Progenitor cell of endocrine pancreas (in vitro differentiated cells): ENCODE results near the gene NES. TPM values are rescaled to one million over a fixed set of nuclear protein-coding genes. Genes with fewer than 3 reads are reported as not detected.

ENCODE experiments used
- DNase-seq: peaks from one replicate; pipeline ENCODE4 v3.0.0; 2021; ENCODE audit warnings: low spot score; ENCODE audit not compliant: unreplicated experiment
- H3K27ac Mint-ChIP-seq: 2 replicates; pipeline ENCODE4 v1.8.0; 2021; ENCODE audit warnings: mild to moderate bottlenecking, moderate library complexity, mixed read lengths
- H3K27me3 Mint-ChIP-seq: 2 replicates; pipeline ENCODE4 v1.8.0; 2021; ENCODE audit warnings: mixed read lengths
- H3K36me3 Mint-ChIP-seq: 2 replicates; pipeline ENCODE4 v1.8.0; 2022; ENCODE audit warnings: mixed read lengths; ENCODE audit not compliant: insufficient read depth
- H3K4me1 Mint-ChIP-seq: 2 replicates; pipeline ENCODE4 v1.8.0; 2021; ENCODE audit warnings: low read depth, mixed read lengths
- H3K4me3 Mint-ChIP-seq: 2 replicates; pipeline ENCODE4 v1.8.0; 2021; ENCODE audit warnings: low read depth, mild to moderate bottlenecking, moderate library complexity, mixed read lengths
- H3K9me3 Mint-ChIP-seq: 2 replicates; pipeline ENCODE4 v1.8.0; 2021; ENCODE audit warnings: low read depth, mixed read lengths
- CTCF ChIP-seq: fragments of 200-600 bp; sonication (generic); IDR thresholded peaks from one replicate; pipeline ENCODE4 v1.5.0; 2021; ENCODE audit warnings: antibody characterized with exemption, mild to moderate bottlenecking; ENCODE audit not compliant: unreplicated experiment
- long read RNA-seq: library from polyadenylated mRNA; unstranded; transcript quantifications from one replicate; pipeline ENCODE4 v2.0.0, GENCODE V29; 2020
- total RNA-seq: library from RNA; stranded (reverse); gene quantifications from 2 replicates; pipeline ENCODE4 v1.2.1, GENCODE V29; 2021

Gene NES
- total RNA-seq, result 33.9 and 39.2 TPM in 2 replicates
- long read RNA-seq, result 0 reads

GRCh38 chr1:156676820-156677615 is at the start of gene NES:
TSS of gene NES (minus strand) at chr1:156677407. CDS start at chr1:156677264, 143 bp downstream.
- H3K27ac Mint-ChIP-seq, result peak within 1 kb of the TSS; percentile 69
- H3K9me3 Mint-ChIP-seq, result no peaks in the 10 kb centered on the region
- no peak for TF ChIP-seq CTCF
- H3K27me3 Mint-ChIP-seq, result peaks cover 77% of the 10 kb centered on the region
- peak within 1 kb of the TSS; percentile 72 for H3K4me3 Mint-ChIP-seq
- peaks cover 6% of the 10 kb centered on the region for H3K36me3 Mint-ChIP-seq
- peaks cover 12% of the 10 kb centered on the region for H3K4me1 Mint-ChIP-seq
- DNase-seq, result no peak

- Mint-ChIP-seq H3K4me3 (no peak overlapping the region), H3K9me3 (no peaks in the 10 kb centered on the region), H3K36me3 (peaks cover 11% of the 10 kb centered on the region), H3K27me3 (no peaks in the 10 kb centered on the region), H3K27ac (no peak overlapping the region), H3K4me1 (peaks cover 7% of the 10 kb centered on the region)
- TF ChIP-seq CTCF, result peak; percentile 53
- DNase-seq, result no peak
Measured at GRCh38 chr1:156726549-156727226, 49.5 kb upstream of the NES start.

- DNase-seq, result peak; percentile 78
- peaks cover 10% of the 10 kb centered on the region for H3K36me3 Mint-ChIP-seq
- no peaks in the 10 kb centered on the region for H3K27me3 Mint-ChIP-seq
- H3K4me1 Mint-ChIP-seq, result peaks cover 7% of the 10 kb centered on the region
- H3K27ac Mint-ChIP-seq, result no peak overlapping the region
- no peaks in the 10 kb centered on the region for H3K9me3 Mint-ChIP-seq
- TF ChIP-seq CTCF, result peak; percentile 96
- no peak overlapping the region for H3K4me3 Mint-ChIP-seq
Measured at GRCh38 chr1:156725683-156726280, 48.6 kb upstream of the NES start.

GRCh38 chr1:156721535-156721934 is 44.3 kb upstream of the NES start:
- Mint-ChIP-seq H3K9me3 (no peaks in the 10 kb centered on the region), H3K4me3 (no peak overlapping the region), H3K27me3 (no peaks in the 10 kb centered on the region), H3K27ac (no peak overlapping the region), H3K36me3 (peaks cover 13% of the 10 kb centered on the region), H3K4me1 (no peaks in the 10 kb centered on the region)
- no peak for DNase-seq
- TF ChIP-seq CTCF, result no peak

GRCh38 chr1:156721131-156721530 is 43.9 kb upstream of the NES start:
- Mint-ChIP-seq H3K4me1 (no peaks in the 10 kb centered on the region), H3K9me3 (no peaks in the 10 kb centered on the region), H3K27ac (no peak overlapping the region), H3K36me3 (peaks cover 13% of the 10 kb centered on the region), H3K27me3 (no peaks in the 10 kb centered on the region), H3K4me3 (no peak overlapping the region)
- DNase-seq, result no peak
- TF ChIP-seq CTCF, result no peak
